Left lung (tissue), 10 donors: ENCODE results near the gene CHCHD3. TPM values are rescaled to one million over a fixed set of nuclear protein-coding genes. Genes with fewer than 3 reads are reported as not detected.
"Not testable (repeated sequence)": the region's sequence is repeated elsewhere in the genome, so short reads cannot be mapped to it uniquely, and the experiment has no call there.

ENCODE experiments used
- ATAC-seq: fragments of 200-7000 bp; cut with Tn5 transposase; one replicate; pipeline ENCODE4 v1.9.1; 2020; ENCODE audit warnings: moderate library complexity
- DNase-seq, 4 donors: peaks; one replicate each; pipeline ENCODE4 v3.0.0-alpha.2; 2013 to 2020
- H3K27ac ChIP-seq, 2 donors: fragments of 200-600 bp; sonication (generic) in 1 of 2; one replicate each; pipeline versions ENCODE4 v1.5.0 to v1.8.0; 2020 to 2021
- H3K27me3 ChIP-seq, 2 donors: fragments of 200-600 bp; sonication (generic) in 1 of 2; one replicate each; pipeline versions ENCODE4 v1.5.0 to v1.8.0; 2020 to 2021
- H3K36me3 ChIP-seq, 2 donors: fragments of 200-600 bp; sonication (generic) in 1 of 2; one replicate each; pipeline versions ENCODE4 v1.5.0 to v1.8.0; 2020 to 2021
- H3K4me1 ChIP-seq, 2 donors: fragments of 200-600 bp; one replicate each; pipeline ENCODE4 v1.8.0; 2021
- H3K4me3 ChIP-seq, 2 donors: fragments of 200-600 bp; sonication (generic) in 1 of 2; one replicate each; pipeline versions ENCODE4 v1.5.0 to v1.8.0; 2020 to 2021; ENCODE audit warnings: mild to moderate bottlenecking in 1 of 2
- H3K9me3 ChIP-seq, 2 donors: fragments of 200-600 bp; sonication (generic) in 1 of 2; one replicate each; pipeline versions ENCODE4 v1.5.0 to v1.8.0; 2020 to 2021
- CTCF ChIP-seq, 2 donors: fragments of 200-600 bp; sonication (generic) in 1 of 2; IDR thresholded peaks; one replicate each; pipeline versions ENCODE4 v1.5.0 to v1.8.0; 2021; ENCODE audit warnings: antibody characterized with exemption in 2 of 2
- intact Hi-C, 2 donors: fragments of 100-400 bp; cut with DNase I; formaldehyde crosslinking; loops; one replicate each; pipeline versions ENCODE4 v1.11.2 to v1.14.2; 2022
- polyA plus RNA-seq, 6 donors: library from polyadenylated mRNA; unstranded; fragments of 120-200 nt; gene quantifications; one replicate each; pipeline ENCODE4 v1.2.1, GENCODE V29; 2013; ENCODE audit not compliant: insufficient read length in 6 of 6
- total RNA-seq, 2 donors: library from RNA; stranded (reverse); fragmentation: NEBNext Ultra II Directional; extraction: Animal tissue kit (Norgen Biotek cat#: 25700); gene quantifications; one replicate each; pipeline ENCODE4 v1.2.1, GENCODE V29; 2021
- donor health status: DM: no; HTN: yes; CAD: no.
- donor health status: DM: no; HTN: no; CAD: no.

The CHCHD3 gene
- total and polyA plus RNA-seq, 8 donors = 45.4 to 58.9 (median 54.5) TPM

GRCh38 chr7:133040674-133041073, 41.2 kb downstream of the CHCHD3 start:
- ATAC-seq (no peak), DNase-seq (no peak)
- no peaks in the 10 kb centered on the region for H3K9me3 ChIP-seq
- H3K27ac ChIP-seq = no peak overlapping the region
- no peak for TF ChIP-seq CTCF (IDR thresholded peaks at IDR 0.05)
- H3K4me1 ChIP-seq = no peaks in the 10 kb centered on the region
- no peaks in the 10 kb centered on the region for H3K27me3 ChIP-seq
- H3K4me3 ChIP-seq = no peak overlapping the region
- intact Hi-C loops = no loop called here
- no peaks in the 10 kb centered on the region for H3K36me3 ChIP-seq

GRCh38 chr7:133040178-133040577, 41.7 kb downstream of the CHCHD3 start:
- TF ChIP-seq CTCF (IDR thresholded peaks at IDR 0.05) = no peak
- intact Hi-C loops = no loop called here

GRCh38 chr7:133039614-133040013, 42.3 kb downstream of the CHCHD3 start:
- no peaks in the 10 kb centered on the region for H3K27me3 ChIP-seq
- H3K36me3 ChIP-seq = no peaks in the 10 kb centered on the region
- intact Hi-C loops = no loop called here
- no peak overlapping the region for H3K27ac ChIP-seq
- no peak for TF ChIP-seq CTCF (IDR thresholded peaks at IDR 0.05)
- no peaks in the 10 kb centered on the region for H3K9me3 ChIP-seq
- ATAC-seq (no peak), DNase-seq (no peak)
- H3K4me1 ChIP-seq = no peaks in the 10 kb centered on the region
- no peak overlapping the region for H3K4me3 ChIP-seq

More at GRCh38 chr7:133040178-133040577, 41.7 kb downstream of the CHCHD3 start:
- DNase-seq = no peak
- no peak for ATAC-seq
- Histone ChIP-seq H3K27ac (no peak overlapping the region), H3K4me3 (no peak overlapping the region), H3K27me3 (no peaks in the 10 kb centered on the region), H3K36me3 (no peaks in the 10 kb centered on the region), H3K4me1 (no peaks in the 10 kb centered on the region), H3K9me3 (no peaks in the 10 kb centered on the region)

- Histone ChIP-seq H3K4me3 (no peak overlapping the region), H3K27me3 (no peaks in the 10 kb centered on the region), H3K27ac (no peak overlapping the region), H3K36me3 (no peaks in the 10 kb centered on the region), H3K4me1 (no peaks in the 10 kb centered on the region), H3K9me3 (no peaks in the 10 kb centered on the region)
- DNase-seq = no peak
- intact Hi-C loops = no loop called here
- no peak for TF ChIP-seq CTCF (IDR thresholded peaks at IDR 0.05)
- no peak for ATAC-seq
These were observed 45.6 kb downstream of the CHCHD3 start for GRCh38 chr7:133036289-133036688.

- H3K27ac ChIP-seq, DNase-seq, H3K4me1 ChIP-seq, ATAC-seq, H3K27me3 ChIP-seq, intact Hi-C loops, H3K9me3 ChIP-seq, H3K36me3 ChIP-seq, H3K4me3 ChIP-seq: not testable (repeated sequence)
These were observed 46.6 kb downstream of the CHCHD3 start for GRCh38 chr7:133035240-133035639.

GRCh38 chr7:133030346-133030745, 51.5 kb downstream of the CHCHD3 start:
- H3K4me1 ChIP-seq = no peaks in the 10 kb centered on the region
- intact Hi-C loops = no loop called here
- no peak overlapping the region for H3K27ac ChIP-seq
- no peaks in the 10 kb centered on the region for H3K27me3 ChIP-seq
- no peak for DNase-seq
- no peak for TF ChIP-seq CTCF (IDR thresholded peaks at IDR 0.05)
- no peaks in the 10 kb centered on the region for H3K9me3 ChIP-seq
- no peak overlapping the region for H3K4me3 ChIP-seq
- no peaks in the 10 kb centered on the region for H3K36me3 ChIP-seq
- no peak for ATAC-seq
